AG04449 (cell line): ENCODE results near the gene INVS.

Experiments
- CTCF ChIA-PET: fragments of 350-600 bp; formaldehyde crosslinking; extraction: SDS; loops from one replicate; lab custom pipeline; 2021; ENCODE audit warnings: antibody characterized with exemption; lab: Yijun Ruan, JAX
- POLR2A ChIA-PET: fragments of 400-600, 350-600 bp; formaldehyde crosslinking; extraction: SDS; loops from one replicate; lab custom pipeline; 2020; ENCODE audit warnings: antibody characterized with exemption, inconsistent platforms; lab: Yijun Ruan, JAX
- DNase-seq: peaks from one replicate; pipeline ENCODE4 v3.0.0-alpha.2; 2010; ENCODE audit warnings: low read depth, low spot score
- H3K4me3 ChIP-seq: 2 replicates; pipeline ENCODE4 v1.5.1; 2011; ENCODE audit warnings: low read depth, mild to moderate bottlenecking, control low read depth, low read length
- TF ChIP-seq, protein P1 (sequence below): IDR thresholded peaks from one replicate; pipeline ENCODE4 v1.5.1; 2011; ENCODE audit warnings: mild to moderate bottlenecking, moderate library complexity, low read length, control low read depth, inconsistent platforms; ENCODE audit not compliant: insufficient read depth; ENCODE audit errors: missing control alignments

The INVS gene

DNA sequence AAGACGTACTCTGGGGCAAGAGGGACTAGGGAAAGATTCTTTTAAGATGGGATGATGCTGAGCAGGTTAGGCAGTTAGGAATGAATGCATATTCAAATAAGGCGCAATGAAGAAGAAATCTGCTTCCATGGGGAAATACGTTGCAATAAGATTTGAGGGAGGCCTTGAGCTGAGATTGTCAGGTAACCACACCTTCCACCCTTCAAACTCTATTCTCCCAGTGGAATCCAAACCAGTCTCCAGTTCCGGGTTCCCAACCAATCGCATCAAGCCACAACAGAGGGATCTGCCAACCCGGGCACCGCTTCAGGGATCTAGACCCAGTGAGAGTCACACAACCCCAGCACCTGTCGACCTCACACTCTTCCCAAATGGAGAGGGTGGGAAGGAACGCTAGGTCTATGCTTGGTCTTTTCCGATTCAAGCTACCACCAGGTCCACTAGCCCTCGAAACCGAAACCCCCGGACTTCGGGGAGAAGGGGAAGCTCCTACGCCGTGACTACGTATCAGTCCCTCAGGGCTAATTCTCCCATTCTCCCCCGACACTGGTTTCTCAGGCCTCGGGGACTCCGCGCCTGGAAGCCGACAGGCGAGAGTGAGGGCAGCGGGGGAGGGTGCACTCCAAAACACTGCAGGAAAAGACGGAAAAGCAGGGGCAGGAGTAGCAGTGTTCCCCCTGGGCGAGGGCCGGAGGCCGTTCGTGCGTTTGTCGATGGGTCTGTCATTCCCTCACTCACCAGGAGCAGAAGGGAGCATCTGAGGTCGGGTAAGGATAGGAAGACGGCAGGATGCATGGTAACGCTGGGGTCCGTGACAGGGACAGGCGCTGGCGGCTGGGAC, 777 bp upstream of the INVS start:
- TF ChIP-seq, protein P1, sequence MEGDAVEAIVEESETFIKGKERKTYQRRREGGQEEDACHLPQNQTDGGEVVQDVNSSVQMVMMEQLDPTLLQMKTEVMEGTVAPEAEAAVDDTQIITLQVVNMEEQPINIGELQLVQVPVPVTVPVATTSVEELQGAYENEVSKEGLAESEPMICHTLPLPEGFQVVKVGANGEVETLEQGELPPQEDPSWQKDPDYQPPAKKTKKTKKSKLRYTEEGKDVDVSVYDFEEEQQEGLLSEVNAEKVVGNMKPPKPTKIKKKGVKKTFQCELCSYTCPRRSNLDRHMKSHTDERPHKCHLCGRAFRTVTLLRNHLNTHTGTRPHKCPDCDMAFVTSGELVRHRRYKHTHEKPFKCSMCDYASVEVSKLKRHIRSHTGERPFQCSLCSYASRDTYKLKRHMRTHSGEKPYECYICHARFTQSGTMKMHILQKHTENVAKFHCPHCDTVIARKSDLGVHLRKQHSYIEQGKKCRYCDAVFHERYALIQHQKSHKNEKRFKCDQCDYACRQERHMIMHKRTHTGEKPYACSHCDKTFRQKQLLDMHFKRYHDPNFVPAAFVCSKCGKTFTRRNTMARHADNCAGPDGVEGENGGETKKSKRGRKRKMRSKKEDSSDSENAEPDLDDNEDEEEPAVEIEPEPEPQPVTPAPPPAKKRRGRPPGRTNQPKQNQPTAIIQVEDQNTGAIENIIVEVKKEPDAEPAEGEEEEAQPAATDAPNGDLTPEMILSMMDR, result no peak
- DNase-seq, result no peak
- CTCF ChIA-PET, result interaction anchor here (0.5 to 2.0 kb wide), 3 partner anchors 8 to 69 kb away, joined by 3 to 6 read pairs (median 4); no protein-coding TSS in a partner anchor
- POLR2A ChIA-PET, result no interaction called here
- H3K4me3 ChIP-seq, result peak overlapping the region; percentile 99

DNA sequence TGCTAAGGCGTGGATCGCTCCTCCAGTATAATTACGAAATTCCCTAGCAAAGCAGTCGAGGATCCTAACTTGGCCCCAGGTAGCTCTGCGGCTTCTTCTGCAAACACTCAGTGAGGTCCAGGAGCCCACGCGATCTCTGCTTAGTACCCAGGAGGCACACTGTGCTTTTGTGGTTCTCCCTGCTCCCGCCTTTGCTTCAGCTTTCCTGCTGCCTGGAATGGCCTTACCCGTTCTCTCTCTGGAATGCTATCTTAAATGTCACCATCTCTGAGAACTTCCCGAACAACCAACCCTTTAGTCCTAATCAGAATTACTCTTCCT, 639 bp downstream of the INVS start:
- TF ChIP-seq, protein P1, result no peak

DNA sequence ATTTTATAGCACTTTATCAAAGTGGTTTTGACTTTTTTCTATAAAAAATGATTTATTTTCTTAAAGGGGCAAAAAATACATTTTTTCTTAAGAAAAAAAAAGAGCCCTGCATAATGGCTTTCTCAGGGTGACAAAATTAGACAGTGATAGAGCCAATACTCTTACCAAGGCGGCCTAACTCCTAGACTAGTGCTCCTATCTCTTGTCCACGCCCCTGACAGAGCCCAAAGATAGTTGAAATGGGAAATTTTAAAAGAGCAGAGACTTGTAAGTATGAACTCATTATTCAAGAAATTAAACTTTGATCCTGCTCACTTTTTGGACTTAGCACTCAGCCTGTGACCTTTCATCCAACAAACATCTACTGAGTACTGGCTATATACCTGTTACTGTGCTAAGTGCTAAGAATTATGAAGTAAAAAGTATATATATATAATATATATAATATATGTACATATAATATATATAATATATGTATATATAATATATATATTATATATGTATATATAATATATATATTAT, 1.2 kb downstream of the INVS start:
- peak overlapping the region; percentile 99 for H3K4me3 ChIP-seq
- ChIA-PET POLR2A (no interaction called here), CTCF (no interaction called here)
- TF ChIP-seq, protein P1, result no peak
- DNase-seq, result no peak

More for the DNA sequence above, 639 bp downstream of the INVS start:
- POLR2A ChIA-PET, result no interaction called here
- peak overlapping the region; percentile 99 for H3K4me3 ChIP-seq
- no peak for DNase-seq
- CTCF ChIA-PET, result no interaction called here

DNA sequence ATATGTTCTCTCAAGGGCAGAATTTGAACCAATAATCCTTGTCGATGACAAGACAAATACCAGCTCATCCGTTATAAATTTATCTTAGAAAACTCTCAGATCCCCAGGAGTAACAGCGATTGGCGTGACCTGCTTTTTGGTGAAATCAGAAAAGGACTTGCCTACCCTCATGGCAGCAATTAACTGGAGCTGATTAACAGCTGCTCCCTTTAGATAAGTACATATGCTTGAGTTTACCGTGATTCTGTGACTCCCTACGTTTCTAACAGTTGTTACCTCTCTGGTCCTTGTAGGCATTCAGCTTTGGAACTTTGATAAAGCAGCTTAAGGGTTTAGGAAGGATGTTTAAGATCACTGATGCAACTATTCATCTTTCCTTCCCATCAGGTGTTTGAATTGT, 2.6 kb downstream of the INVS start:
- TF ChIP-seq, protein P1, result no peak
- ChIA-PET POLR2A (interaction anchor here (0.7 kb wide), 1 partner anchor 10 kb away, joined by 3 read pairs; no protein-coding TSS in a partner anchor), CTCF (interaction anchor here (0.8 kb wide), 1 partner anchor 10 kb away, joined by 3 read pairs; no protein-coding TSS in a partner anchor)
- DNase-seq, result no peak
- H3K4me3 ChIP-seq, result no peak overlapping the region

DNA sequence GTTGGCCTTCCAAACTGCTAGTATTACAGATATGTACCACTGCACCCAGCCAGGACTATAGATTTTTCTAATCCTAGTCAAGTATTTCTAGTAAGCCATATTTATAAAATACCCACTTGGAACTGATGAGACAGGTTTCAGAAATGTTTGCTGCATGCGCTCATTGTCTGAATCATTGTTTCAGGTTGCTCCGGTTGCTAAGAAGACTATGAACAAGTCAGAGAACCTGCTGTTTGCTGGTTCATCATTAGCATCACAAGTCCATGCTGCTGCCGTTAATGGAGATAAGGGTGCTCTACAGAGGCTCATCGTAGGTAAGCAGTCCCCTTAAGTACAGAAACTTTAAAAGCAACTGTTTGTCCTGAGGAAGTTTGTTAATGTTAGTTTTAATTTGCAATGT, 5.3 kb downstream of the INVS start:
- ChIA-PET POLR2A (no interaction called here), CTCF (no interaction called here)
- H3K4me3 ChIP-seq, result no peak overlapping the region
- DNase-seq, result no peak
- TF ChIP-seq, protein P1, result no peak

DNA sequence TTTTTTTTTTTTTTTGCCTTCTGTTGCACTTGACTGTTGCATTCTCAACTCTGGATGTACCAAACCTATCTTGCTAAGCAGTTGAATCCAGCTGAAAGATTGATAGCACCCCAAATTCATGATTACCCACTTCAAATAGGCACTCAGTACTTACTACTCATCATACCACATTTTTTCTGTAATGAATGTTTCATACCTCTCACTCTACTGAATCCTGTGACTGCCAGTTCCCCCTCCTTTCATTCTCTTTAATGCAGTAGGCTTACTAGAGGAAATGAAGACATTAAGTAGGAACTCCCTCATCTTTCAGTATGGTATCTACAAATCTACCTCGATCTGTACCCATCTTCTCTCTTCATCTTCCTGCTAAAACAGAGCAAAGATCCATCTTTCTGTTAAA, 6.8 kb downstream of the INVS start:
- DNase-seq, result no peak
- TF ChIP-seq, protein P1, result no peak
- ChIA-PET CTCF (no interaction called here), POLR2A (no interaction called here)
- no peak overlapping the region for H3K4me3 ChIP-seq
